Vagina (tissue), 2 donors: ENCODE data around the gene NDUFS7.

Source experiments
- POLR2A ChIP-seq, 2 donors: fragments of 450-650 bp; IDR thresholded peaks; one replicate each; pipeline ENCODE4 v1.6.1; 2017; ENCODE audit warnings: antibody characterized with exemption in 2 of 2, mild to moderate bottlenecking in 2 of 2, moderate library complexity in 2 of 2
- POLR2AphosphoS5 ChIP-seq, 2 donors: sonication (generic); formaldehyde crosslinking; IDR thresholded peaks; one replicate each; pipeline ENCODE4 v1.9.0; 2017; ENCODE audit warnings: antibody characterized with exemption in 2 of 2, mild to moderate bottlenecking in 2 of 2, low read depth in 1 of 2; ENCODE audit not compliant: insufficient read depth in 1 of 2
- TF ChIP-seq, protein P1 (sequence below), 3 experiments: fragments of 450-650 bp in 2 of 3; fragments of 200-600 bp in 1 of 3; sonication (generic) in 1 of 3; IDR thresholded peaks; one replicate each; pipeline ENCODE4 v1.5.1; 2017 to 2019; ENCODE audit warnings: antibody characterized with exemption in 3 of 3, mild to moderate bottlenecking in 2 of 3, moderate library complexity in 2 of 3

DNA sequence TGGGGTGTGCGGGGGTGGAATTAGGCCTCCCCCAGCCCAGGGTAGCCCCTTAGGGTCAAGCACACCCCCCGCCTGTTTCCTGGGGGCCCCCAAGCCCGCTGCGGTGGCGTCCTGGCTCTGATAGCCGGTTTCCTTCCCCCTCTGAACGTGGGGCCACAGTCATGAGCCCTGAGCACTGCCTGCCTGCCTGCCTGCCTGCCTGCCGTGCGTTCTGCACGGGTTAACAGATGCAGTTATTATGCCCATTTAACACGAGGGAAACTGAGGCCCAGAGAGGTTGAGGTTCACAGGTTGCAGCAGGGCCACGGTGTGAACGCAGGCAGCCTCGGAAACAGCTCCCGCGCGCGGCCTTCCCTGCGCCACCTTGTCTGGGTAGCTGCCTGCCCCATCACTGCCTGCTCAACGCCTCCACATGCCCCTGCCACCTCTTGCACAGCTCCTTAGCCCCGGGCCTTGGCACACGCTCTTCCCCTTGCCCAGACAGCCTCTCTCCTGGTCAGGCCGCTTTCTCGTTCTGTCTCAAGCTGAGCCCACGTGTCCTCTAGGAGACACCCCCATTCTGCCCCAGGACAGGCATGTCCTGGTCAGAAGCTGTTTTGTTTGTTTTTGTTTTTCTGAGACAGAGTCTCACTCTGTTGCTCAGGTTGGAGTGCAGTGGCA is 18.8 kb downstream of the NDUFS7 start:
- peak in 1 of 2 donors; percentile 19 for TF ChIP-seq POLR2AphosphoS5 (IDR thresholded peaks at IDR 0.05; ENCODE audit: insufficient read depth in 1 of 2, low read depth in 1 of 2)
- TF ChIP-seq, protein P1, sequence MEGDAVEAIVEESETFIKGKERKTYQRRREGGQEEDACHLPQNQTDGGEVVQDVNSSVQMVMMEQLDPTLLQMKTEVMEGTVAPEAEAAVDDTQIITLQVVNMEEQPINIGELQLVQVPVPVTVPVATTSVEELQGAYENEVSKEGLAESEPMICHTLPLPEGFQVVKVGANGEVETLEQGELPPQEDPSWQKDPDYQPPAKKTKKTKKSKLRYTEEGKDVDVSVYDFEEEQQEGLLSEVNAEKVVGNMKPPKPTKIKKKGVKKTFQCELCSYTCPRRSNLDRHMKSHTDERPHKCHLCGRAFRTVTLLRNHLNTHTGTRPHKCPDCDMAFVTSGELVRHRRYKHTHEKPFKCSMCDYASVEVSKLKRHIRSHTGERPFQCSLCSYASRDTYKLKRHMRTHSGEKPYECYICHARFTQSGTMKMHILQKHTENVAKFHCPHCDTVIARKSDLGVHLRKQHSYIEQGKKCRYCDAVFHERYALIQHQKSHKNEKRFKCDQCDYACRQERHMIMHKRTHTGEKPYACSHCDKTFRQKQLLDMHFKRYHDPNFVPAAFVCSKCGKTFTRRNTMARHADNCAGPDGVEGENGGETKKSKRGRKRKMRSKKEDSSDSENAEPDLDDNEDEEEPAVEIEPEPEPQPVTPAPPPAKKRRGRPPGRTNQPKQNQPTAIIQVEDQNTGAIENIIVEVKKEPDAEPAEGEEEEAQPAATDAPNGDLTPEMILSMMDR (IDR thresholded peaks at IDR 0.05): no peak
- no peak for TF ChIP-seq POLR2A (IDR thresholded peaks at IDR 0.05)
